Liver (tissue), 3 donors: ENCODE data around the gene SLC6A11.

ENCODE experiments used
- HNF4A ChIP-seq, 2 donors: conservative IDR thresholded peaks; 2 replicates each; pipeline ENCODE4 v1.6.1; 2016; ENCODE audit warnings: antibody characterized with exemption in 2 of 2, mild to moderate bottlenecking in 2 of 2
- JUND ChIP-seq, 2 donors: IDR thresholded peaks; 2 replicates each; pipeline ENCODE4 v1.6.1; 2016; ENCODE audit warnings: antibody characterized with exemption in 2 of 2
- RXRA ChIP-seq, 2 donors: IDR thresholded peaks; 2 replicates each; pipeline ENCODE4 v1.6.1; 2017 to 2018; ENCODE audit warnings: antibody characterized with exemption in 2 of 2, mild to moderate bottlenecking in 1 of 2
- TF ChIP-seq, protein P1 (sequence below): fragments of 150-350 bp; IDR thresholded peaks from 2 replicates; pipeline ENCODE4 v1.5.1; 2017; ENCODE audit warnings: improper control_type of control experiment, low read depth, low read length; ENCODE audit not compliant: missing input control
- TF ChIP-seq, protein P2 (sequence below): IDR thresholded peaks from 2 replicates; pipeline ENCODE4 v1.6.1; 2016; ENCODE audit warnings: antibody characterized with exemption, mild to moderate bottlenecking
- donor health status: healthy.
- donor health status: healthy.

DNA sequence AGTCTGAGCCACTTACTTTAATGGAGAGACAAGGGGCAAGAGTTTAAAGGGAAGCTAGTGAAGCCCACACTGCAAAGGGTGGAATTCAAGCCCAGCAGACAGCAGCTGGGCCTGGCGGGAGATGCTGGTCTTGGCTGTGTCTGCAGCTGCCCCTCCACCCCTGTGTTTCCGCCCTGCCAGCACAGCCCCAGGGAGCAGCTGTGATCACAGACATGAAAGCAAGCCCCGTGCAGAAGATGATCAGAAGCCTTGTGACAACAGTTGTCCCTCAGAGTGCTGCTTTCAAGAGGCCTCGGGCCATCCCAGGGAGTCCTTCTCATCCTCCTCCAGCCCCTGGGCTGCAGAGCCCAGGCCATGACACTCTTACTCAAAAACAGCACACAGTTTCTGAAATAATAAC lies 152.4 kb downstream of the SLC6A11 start:
- TF ChIP-seq, protein P1, sequence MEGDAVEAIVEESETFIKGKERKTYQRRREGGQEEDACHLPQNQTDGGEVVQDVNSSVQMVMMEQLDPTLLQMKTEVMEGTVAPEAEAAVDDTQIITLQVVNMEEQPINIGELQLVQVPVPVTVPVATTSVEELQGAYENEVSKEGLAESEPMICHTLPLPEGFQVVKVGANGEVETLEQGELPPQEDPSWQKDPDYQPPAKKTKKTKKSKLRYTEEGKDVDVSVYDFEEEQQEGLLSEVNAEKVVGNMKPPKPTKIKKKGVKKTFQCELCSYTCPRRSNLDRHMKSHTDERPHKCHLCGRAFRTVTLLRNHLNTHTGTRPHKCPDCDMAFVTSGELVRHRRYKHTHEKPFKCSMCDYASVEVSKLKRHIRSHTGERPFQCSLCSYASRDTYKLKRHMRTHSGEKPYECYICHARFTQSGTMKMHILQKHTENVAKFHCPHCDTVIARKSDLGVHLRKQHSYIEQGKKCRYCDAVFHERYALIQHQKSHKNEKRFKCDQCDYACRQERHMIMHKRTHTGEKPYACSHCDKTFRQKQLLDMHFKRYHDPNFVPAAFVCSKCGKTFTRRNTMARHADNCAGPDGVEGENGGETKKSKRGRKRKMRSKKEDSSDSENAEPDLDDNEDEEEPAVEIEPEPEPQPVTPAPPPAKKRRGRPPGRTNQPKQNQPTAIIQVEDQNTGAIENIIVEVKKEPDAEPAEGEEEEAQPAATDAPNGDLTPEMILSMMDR: no peak
- TF ChIP-seq, protein P2, sequence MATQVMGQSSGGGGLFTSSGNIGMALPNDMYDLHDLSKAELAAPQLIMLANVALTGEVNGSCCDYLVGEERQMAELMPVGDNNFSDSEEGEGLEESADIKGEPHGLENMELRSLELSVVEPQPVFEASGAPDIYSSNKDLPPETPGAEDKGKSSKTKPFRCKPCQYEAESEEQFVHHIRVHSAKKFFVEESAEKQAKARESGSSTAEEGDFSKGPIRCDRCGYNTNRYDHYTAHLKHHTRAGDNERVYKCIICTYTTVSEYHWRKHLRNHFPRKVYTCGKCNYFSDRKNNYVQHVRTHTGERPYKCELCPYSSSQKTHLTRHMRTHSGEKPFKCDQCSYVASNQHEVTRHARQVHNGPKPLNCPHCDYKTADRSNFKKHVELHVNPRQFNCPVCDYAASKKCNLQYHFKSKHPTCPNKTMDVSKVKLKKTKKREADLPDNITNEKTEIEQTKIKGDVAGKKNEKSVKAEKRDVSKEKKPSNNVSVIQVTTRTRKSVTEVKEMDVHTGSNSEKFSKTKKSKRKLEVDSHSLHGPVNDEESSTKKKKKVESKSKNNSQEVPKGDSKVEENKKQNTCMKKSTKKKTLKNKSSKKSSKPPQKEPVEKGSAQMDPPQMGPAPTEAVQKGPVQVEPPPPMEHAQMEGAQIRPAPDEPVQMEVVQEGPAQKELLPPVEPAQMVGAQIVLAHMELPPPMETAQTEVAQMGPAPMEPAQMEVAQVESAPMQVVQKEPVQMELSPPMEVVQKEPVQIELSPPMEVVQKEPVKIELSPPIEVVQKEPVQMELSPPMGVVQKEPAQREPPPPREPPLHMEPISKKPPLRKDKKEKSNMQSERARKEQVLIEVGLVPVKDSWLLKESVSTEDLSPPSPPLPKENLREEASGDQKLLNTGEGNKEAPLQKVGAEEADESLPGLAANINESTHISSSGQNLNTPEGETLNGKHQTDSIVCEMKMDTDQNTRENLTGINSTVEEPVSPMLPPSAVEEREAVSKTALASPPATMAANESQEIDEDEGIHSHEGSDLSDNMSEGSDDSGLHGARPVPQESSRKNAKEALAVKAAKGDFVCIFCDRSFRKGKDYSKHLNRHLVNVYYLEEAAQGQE: no peak
- TF ChIP-seq HNF4A (conservative IDR thresholded peaks at IDR 0.05) (no peak), JUND (IDR thresholded peaks at IDR 0.05) (no peak), RXRA (IDR thresholded peaks at IDR 0.05) (no peak)
